ENCODE data around the gene TCF12. TPM values are rescaled to one million over a fixed set of nuclear protein-coding genes. Genes with fewer than 3 reads are reported as not detected.

TCF12 gene
- total RNA-seq, 1 experiment from 2014 or later: 76.7 TPM

DNA sequence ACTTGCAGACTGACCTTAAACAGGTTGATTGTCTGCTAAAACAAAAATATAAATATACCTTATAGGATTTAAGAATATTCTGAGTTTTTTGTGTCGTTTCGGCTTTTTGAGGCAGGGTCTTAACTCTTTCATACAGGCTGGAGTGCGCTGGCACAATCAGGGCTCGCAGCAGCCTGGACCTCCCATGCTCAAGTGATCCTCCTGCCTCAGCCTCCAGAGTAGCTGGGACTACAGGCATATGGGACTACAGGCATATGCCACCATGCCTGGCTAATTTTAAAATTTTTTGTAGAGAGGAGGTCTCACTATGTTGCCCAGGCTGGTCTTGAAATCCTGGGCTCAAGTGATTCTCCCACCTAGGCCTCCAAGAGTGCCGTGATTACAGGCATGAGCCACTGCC, 113.9 kb downstream of the TCF12 start:
- Histone ChIP-seq H3K79me1 (ENCODE audit: insufficient read depth, low read depth, low read length, poor library complexity, severe bottlenecking) (peaks cover 3% of the 10 kb centered on the region), H3K27ac (ENCODE audit: insufficient read length, low read depth, low read length) (no peak overlapping the region), H3K79me2 (ENCODE audit: insufficient read depth, low read length) (peaks cover 15% of the 10 kb centered on the region; the same call in 1 of the 2 replicates), H3K4me1 (ENCODE audit: insufficient read depth, low read length) (peaks cover 3% of the 10 kb centered on the region; the same call in 1 of the 2 replicates), H2AFZ (ENCODE audit: low read length) (no peak overlapping the region), H4K91ac (ENCODE audit: insufficient read length, low read depth, low read length) (no peak overlapping the region), H2BK15ac (ENCODE audit: low read depth, low read length) (no peak overlapping the region), H3K9ac (ENCODE audit: extremely low read depth, insufficient read length, low read length) (no peak overlapping the region), H3K9me3 (ENCODE audit: control insufficient read depth, low read depth, low read length) (no peaks in the 10 kb centered on the region), H3K56ac (ENCODE audit: insufficient read length, low read depth, low read length) (no peak overlapping the region), H2BK12ac (ENCODE audit: insufficient read length, low read depth, low read length) (no peak overlapping the region), H2BK20ac (ENCODE audit: low read depth, low read length, poor library complexity, severe bottlenecking) (no peak overlapping the region), H3K23me2 (ENCODE audit: insufficient read length, low read depth, low read length, poor library complexity, severe bottlenecking) (no peaks in the 10 kb centered on the region), H3K14ac (ENCODE audit: insufficient read depth, low read length) (no peak overlapping the region), H3K23ac (ENCODE audit: insufficient read length, low read depth, low read length) (no peak overlapping the region), H2BK5ac (ENCODE audit: insufficient read length, low read length) (no peak overlapping the region), H3K18ac (ENCODE audit: insufficient read length, low read depth, low read length) (no peak overlapping the region), H2BK120ac (ENCODE audit: low read depth, low read length, poor library complexity, severe bottlenecking) (no peak overlapping the region), H3K27me3 (ENCODE audit: insufficient read depth, low read length) (no peaks in the 10 kb centered on the region), H4K20me1 (ENCODE audit: control insufficient read depth, insufficient read depth, insufficient read length) (no peaks in the 10 kb centered on the region), H3T11ph (ENCODE audit: low read length) (no peak overlapping the region), H4K8ac (replicated peaks; ENCODE audit: insufficient read length, low read depth, low read length) (no peak overlapping the region), H3K4me2 (ENCODE audit: insufficient read depth, insufficient read length, low read length) (no peak overlapping the region), H2AK5ac (ENCODE audit: insufficient read length, low read length) (no peak overlapping the region), H4K5ac (ENCODE audit: insufficient read length, low read depth, low read length) (no peak overlapping the region), H3K4ac (ENCODE audit: low read depth, low read length) (no peak overlapping the region)
- no peaks in the 10 kb centered on the region for H3K36me3 Mint-ChIP-seq (ENCODE audit: insufficient read depth in 1 of 3, low read depth in 3 of 3)
- H3K27me3 Mint-ChIP-seq (ENCODE audit: low read depth): no peaks in the 10 kb centered on the region
- DNase-seq: no peak
- TF ChIP-seq, protein P1, sequence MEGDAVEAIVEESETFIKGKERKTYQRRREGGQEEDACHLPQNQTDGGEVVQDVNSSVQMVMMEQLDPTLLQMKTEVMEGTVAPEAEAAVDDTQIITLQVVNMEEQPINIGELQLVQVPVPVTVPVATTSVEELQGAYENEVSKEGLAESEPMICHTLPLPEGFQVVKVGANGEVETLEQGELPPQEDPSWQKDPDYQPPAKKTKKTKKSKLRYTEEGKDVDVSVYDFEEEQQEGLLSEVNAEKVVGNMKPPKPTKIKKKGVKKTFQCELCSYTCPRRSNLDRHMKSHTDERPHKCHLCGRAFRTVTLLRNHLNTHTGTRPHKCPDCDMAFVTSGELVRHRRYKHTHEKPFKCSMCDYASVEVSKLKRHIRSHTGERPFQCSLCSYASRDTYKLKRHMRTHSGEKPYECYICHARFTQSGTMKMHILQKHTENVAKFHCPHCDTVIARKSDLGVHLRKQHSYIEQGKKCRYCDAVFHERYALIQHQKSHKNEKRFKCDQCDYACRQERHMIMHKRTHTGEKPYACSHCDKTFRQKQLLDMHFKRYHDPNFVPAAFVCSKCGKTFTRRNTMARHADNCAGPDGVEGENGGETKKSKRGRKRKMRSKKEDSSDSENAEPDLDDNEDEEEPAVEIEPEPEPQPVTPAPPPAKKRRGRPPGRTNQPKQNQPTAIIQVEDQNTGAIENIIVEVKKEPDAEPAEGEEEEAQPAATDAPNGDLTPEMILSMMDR (conservative IDR thresholded peaks at IDR 0.05): no peak
- peaks cover 34 to 47% of the 10 kb centered on the region in 2 experiments for H3K4me1 Mint-ChIP-seq
- WGBS (ENCODE audit: extremely low coverage, insufficient read length, low lambda C conversion rate): no CpG with 5 or more reads among the region's 5 CpGs
- H3K27ac Mint-ChIP-seq: no peak overlapping the region; a peak in 1 of 7 replicates
- H3K4me3 Mint-ChIP-seq: no peak overlapping the region
- no peaks in the 10 kb centered on the region for H3K9me3 Mint-ChIP-seq

All from H9 (cell line).